CD1c-positive myeloid dendritic cell (primary cell): ENCODE results near the gene CSE1L.
"Not testable (repeated sequence)": the region's sequence is repeated elsewhere in the genome, so short reads cannot be mapped to it uniquely, and the experiment has no call there.

ENCODE experiments used
- DNase-seq: peaks from one replicate; pipeline ENCODE4 v3.0.0-alpha.2; 2016; ENCODE audit errors: extremely low spot score

The CSE1L gene

DNA sequence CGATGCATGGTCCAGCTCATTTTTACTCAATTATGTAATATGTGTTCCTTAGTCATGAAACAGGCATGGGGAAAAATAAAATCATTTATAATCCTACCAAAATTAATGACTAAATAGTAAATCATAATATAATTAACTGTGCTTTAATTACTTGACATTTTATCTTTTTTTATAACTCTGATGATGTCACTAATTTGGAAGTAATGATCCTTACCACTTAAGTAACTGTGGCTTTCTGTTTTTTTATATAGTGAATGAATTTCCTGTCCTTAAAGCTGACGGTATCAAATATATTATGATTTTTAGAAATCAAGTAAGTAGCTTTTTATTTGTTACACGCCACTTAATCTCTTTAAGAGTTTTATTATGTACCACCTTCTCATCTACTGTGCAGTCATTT is 32.2 kb downstream of the CSE1L start:
- DNase-seq = no peak

DNA sequence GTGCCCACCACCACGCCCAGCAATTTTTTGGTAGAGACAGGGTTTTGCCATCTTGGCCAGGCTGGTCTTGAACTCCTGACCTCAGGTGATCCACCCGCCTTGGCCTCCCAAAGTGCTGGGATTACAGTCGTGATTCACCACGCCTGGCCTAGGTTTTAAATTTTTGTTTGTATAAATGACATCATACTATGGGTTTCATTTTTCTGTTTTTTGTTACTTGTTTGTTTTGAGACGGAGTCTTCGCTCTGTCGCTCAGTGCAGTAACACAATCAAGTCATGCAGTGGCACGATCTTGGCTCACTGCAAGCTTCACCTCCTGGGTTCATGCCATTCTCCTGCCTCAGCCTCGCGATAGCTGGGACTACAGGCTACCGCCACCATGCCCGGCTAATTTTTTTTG is 36.2 kb downstream of the CSE1L start:
- DNase-seq = not testable (repeated sequence)

DNA sequence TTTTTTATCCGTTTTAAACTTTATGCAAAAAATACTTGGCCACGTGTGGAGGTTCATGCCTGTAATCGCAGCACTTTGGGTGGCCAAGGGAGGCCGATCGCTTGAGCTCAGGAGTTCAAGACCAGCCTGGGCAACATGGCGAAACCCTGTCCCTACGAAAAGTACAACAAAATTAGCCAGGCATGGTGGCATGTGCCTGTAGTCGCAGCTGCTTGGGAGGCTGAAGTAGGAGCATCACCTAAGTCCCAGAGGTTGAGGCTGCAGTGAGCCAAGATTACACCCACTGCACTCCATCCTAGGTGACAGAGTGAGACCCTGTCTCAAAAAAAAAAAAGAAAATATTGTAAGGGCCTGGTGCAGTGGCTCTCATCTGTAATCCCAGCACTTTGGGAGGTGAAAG is 45.0 kb downstream of the CSE1L start:
- no peak for DNase-seq

DNA sequence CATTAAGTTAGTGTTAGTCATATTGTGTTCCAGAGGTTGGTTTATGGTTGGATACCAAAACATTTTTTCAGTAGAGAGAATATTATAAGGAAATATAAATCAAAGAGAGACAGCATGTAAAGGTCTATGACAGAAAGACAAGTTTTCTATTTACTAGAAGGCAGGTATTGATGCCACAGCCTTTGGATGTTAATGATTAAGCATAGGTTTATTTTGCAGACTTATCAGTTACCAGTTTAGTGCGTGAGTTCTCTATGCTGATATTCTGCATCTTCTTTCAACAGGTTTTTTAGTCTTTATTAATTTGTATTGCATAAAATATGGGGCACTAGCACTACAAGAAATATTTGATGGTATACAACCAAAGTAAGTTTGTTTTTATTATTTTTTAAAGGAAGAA is 45.6 kb downstream of the CSE1L start:
- DNase-seq = no peak

DNA sequence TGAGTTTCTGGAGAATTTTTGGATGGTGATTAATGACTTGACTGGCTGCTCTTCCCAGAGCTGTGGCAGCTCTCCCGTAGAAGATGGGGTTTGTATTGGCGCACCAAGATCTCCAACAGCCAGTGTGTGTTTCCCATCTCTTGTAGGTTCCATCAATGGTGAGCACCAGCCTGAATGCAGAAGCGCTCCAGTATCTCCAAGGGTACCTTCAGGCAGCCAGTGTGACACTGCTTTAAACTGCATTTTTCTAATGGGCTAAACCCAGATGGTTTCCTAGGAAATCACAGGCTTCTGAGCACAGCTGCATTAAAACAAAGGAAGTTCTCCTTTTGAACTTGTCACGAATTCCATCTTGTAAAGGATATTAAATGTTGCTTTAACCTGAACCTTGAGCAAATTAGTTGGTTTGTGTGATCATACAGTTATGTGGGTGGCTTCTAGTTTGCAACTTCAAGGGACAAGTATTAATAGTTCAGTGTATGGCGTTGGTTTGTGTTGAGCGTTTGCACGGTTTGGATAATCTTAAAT is 50.2 kb downstream of the CSE1L start:
- no peak for DNase-seq

DNA sequence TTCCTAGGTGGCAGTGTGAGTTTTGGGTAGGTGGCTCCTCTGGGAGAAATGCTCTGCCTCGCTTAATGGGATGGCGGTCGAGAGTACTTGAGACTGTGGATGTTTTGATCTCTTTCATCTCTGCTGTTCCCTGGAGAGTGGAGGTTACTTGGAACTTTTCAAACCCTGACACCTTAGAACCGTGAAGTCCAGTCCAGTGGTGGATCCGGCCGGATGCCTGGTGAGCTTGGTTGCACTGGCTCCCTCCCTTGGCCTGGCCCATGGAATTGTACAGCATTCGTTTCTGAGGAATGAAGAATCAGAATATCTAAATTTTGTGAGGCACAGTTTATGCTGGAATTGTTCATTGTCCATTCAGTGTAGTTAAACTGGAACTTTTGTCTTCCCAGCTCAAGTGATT is 51.0 kb downstream of the CSE1L start:
- DNase-seq = no peak

DNA sequence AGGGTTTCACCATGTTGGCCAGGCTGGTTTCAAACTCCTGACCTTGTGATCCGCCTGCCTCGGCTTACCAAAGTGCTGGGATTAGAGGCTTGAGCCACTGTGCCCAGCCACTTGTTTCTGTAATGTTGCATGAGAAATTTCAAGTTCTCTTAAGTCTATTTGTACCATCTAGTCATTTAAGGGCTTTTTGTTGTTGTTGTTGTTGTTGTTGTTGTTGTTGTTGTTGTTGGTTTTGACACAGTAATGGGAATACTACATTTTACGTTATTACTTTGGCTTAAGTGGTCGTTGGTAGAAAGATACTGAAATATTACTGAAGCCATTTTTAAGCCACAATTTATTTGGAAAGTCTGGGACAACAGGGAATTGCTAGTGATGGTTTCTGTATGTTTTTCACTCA is 52.0 kb downstream of the CSE1L start:
- no peak for DNase-seq

DNA sequence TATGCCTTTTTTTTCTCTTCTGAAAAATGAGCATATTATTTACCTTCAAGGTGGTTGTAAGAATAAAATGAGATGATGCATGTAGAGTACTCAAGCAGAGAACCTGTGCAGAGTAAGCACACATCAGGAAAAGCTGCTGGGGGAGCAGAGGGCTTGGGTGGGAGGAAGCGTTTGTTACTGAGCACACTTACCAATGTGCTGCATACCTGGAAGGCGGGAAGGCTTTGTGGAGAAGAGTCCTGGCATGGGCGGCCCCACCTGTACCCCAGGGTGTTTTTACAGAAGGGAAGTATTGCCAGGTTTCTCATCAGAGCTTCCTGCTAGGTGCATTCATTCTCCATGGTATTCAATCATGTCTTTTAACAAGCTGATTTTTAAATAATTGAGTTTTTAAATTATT is 52.9 kb downstream of the CSE1L start:
- no peak for DNase-seq

DNA sequence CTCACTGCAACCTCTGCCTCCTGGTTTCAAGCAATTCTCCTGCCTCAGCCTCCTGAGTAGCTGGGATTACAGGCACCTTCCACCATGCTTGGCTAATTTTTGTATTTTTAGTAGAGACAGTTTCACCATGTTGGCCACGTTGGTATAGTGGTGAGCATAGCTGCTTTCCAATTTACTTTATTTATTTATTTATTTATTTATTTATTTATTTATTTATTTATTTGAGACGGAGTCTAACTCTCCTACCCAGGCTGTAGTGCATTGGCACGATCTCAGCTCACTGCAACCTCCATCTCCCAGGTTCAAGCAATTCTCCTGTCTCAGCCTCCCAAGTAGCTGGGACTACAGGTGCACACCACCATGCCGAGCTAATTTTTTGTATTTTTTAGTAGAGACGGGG is 54.2 kb downstream of the CSE1L start:
- not testable (repeated sequence) for DNase-seq

DNA sequence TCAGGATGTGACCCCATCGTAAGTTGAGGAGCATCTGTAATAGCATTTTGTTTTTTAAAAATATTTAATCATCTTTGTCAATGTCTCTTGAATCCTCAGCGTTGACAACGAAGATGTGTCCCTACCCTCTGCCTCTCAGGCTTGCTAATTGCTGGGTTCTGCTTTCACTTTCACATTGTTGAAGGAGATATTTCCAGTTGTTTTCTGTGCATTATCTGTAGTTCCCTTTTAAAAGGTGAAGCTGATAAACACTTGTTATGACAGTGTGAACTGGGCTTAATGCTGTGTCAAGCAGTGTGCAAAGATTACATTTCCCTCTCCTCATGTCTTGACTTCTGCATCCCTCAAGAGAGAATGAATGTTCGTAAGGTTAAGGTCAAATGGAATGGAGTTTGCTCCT is 54.9 kb downstream of the CSE1L start:
- DNase-seq = peak; percentile 25

DNA sequence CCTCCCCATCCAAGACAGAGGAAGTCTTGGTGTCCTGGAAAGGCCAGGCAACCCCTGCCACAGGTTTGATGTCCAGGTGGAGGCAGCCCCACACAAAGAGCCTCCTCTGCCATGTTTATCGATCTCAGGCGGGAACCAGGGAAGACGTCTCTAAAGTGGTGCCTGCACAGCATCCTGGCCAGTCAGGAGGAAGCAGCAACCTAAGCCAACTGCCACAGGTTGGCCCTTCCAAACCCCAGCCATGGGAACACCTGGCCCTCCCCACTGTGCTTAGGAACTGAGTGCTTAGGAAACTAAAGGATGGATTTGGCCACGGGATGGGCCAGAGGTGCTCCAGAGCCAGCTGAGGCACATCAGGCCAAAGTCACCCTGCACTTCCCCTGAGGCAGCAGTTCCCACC is 56.9 kb downstream of the CSE1L start:
- no peak for DNase-seq

DNA sequence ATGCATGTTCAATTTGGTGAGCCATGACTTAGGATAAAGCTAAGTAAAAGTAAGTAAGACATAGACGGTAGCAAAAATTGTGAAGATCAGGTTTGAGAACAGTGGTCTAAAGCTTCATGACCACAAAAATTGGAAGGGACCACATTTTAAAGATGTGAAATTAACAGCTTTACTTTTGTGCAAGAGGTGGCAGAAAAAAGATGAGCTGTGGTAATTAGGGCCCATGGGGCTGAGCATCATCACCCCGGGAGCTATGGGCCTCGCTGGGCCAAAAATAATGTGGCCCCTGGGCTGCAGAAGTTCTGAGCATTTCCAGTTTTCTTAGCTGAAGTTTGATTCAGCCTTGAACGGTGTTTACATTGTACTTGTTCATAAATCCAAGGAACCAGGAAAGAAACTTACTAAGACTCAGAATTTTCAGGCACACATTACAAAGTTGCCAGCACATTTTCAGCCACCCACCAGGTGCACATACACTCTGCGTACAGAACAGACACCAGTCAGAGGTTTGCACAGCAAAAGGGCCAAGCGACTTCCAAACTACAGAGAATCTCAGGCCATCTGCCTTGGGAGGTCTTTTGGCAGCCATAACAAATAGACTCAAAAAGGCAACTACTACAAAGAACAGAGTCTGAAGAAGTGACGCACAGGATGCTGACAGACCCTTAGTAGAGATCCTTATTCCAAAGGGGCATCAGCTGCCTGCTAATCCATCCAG is 57.7 kb downstream of the CSE1L start:
- no peak for DNase-seq

DNA sequence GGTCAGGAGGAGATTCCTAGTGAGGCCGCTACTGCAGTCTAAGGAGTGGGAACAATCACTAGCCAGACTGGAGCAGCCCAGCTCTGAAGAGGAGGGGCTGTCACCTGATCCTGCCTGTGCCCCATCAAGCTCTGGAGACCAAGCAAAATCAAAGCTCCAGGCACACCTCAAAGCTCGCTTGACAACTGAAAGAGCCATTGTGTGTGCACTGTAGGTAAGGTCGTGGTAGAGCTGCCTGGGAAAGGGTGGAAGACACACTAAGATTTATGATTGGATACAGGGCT is 58.2 kb downstream of the CSE1L start:
- DNase-seq = no peak

DNA sequence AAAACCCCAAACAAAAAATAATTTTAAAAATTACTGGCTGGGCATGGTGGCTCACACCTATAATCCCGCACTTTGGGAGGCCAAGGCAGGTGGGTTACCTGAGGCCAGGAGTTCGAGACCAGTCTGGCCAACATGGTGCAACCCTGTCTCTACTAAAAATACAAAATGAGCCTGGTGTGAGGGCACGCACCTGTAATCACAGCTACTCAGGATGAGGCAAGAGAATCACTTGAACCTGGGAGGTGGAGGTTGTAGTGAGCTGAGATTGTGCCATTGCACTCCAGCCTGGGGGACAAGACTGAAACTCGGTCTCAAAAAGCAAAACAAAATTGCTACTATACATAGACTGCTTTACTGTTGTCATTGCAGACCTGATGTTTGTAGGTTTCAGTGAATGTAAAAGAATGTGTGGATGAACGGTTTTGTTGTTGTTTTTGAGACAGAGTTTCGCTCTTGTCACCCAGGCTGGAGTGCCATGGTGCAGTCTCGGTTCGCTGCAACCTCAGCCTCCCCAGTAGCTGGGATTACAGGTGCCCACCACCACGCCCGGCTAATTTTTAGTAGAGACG is 59.0 kb downstream of the CSE1L start:
- DNase-seq = not testable (repeated sequence)

DNA sequence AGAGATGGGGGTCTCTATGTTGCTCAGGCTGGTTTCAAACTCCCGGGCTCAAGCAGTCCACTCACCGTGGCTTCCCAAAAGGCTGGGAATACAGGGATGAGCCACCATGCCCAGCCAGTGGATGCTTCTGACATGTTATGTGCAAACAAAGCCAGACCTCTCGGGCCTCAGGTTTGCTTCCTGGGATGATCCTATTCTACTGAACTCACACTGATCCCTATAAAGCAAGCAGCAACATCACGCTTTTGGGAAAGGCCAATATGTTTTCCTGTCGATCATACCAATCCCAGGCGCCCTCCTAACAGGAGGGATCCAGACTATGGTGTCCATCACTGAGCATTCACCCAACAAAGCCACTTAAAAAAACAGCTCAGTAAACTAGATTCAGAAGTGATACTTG is 60.2 kb downstream of the CSE1L start:
- DNase-seq = no peak

DNA sequence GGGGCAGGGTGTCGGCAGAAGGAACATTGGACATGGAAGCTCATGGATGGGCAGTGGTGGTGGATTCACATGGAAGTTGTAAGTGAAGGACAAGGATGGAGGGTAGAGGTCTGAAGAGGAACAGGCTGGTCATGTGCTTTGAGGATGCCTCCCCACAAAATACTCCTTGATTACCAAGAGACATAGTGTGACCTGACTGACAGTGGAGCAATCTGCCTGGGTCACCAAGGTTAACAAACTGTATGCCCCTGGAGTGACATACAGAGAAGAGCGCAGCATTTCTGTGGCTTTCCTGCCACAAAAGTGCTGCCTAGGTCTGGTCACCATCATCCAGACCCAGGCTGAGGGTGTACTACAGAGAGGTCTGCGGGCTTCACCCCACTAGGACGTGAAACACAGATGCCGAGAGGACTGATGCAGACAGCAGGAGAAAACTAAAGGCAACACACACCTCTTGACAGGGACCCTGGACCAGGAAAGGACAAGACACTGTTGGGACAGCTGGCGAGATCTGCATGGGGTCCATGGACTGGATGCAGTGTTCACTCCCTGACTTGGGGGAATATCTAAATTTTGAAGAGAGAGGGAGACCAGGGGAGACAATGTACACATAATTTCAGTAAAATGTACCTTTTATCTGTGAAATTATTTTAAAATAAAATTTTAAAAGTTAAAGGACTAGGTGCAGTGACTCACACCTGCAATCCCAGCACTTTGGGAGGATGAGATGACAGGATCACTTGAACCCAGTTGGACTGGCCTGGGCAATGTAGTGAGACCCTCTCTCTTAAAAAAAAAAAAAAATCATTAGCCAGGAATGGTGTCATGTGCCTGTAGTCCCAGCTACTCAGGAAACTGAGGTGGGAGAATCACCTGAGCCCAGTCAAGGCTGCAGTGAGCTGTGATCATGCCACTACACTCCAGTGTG is 64.9 kb downstream of the CSE1L start:
- DNase-seq = no peak

DNA sequence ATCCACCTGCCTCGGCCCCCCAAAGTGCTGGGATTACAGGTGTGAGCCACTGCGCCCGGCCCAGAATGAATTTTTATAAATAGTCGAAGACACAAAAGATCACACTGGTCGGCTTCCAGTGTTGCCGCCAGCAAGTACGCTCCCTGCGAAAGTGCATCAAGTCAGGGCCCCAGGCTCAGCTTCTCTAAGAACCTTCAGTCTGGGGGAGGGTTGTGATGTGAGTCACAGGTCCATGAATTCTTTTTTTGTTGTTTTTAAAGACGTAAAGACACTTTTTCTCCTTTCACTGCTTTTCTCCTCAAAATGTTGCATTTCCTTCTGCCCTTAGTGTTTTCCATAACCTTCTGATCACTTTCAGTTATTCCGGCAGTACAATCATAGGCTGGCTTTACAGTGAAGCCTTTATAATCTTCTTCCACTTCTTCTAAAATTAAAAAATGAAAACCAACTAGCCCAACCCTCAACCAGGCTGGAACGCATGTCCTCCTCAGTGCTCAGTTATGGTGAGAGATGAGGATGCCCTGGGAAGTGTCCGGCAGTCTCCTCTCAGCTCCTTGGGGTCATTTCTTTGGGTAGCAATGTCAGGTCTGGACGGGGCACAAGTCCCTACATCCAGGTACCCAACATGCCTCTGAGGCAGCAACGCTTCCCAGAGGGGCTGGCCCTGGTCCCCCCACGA is 66.6 kb downstream of the CSE1L start:
- no peak for DNase-seq

DNA sequence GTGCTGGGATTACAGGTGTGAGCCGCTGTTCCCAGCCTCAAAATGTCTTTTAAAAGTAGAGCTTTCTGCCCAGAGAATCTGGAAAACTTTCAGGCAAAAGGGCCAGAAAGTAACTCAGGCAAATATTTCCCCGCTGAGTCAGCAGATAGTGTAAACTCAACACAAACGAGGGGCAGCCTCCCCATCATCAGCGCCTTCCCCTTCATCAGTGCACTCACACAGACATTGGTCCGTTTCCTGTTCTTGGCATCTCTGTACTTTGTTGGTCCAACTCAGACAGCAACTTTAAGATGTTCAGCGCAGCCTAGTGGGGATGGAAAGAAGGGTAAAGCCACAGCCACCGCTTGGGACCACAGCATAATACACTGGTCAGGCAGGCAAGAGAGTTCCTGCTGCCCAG is 69.5 kb downstream of the CSE1L start:
- no peak for DNase-seq

DNA sequence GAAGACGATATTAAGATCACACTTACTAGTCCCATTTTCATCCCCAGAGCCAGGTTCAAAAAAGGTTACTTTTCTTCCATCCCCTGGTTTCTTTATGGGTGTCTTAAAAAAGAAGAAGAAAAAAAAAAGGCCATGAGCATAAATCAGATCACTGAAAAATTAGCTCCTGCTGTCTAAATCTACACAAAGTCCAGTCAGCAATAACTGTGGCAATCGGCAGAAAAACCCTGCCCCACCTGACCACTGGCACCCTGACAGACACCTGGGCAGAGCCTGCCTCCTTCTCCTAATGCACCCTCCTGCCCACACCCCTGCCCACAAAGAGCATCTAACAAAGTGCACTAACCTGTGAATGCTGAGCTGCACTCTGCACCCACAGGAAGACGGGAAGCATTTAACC is 72.2 kb downstream of the CSE1L start:
- no peak for DNase-seq

DNA sequence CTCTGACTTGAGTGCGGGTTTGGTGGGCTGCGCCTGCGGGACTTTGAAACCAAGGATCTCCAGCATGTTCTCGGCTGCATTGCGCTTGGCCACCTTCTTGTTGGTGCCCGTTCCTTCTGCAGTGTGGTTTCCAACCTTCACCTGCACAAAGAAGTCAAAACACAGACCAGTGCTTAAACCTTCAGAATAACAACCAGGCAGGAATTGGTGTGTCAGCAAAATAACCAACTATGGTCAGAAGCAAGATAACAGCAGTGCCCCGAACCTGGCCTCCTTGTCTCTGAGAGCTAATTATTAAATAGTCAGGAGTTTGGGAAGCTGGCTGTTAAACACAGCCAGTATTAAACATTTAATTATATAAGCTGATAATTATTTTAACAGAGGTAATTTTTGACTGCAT is 73.9 kb downstream of the CSE1L start:
- DNase-seq = no peak

DNA sequence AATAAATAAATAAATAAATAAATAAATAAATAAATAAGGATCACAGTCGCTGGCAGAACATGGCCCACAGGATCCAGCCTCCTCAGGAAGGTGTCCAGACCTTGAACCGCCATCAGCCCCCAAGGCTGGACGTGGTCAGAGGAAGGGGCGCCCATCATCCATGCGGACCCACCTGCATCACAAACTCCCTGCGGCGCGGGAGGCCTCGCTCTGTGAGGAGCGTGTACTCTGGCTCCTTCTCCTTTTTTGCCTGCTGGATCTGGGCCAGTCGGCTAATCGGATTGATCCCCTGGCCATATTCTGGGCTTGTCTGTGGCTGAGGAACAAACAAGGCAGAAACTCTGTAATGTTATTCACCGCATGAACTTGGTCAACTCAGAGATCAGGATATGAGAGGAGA is 76.8 kb downstream of the CSE1L start:
- DNase-seq = no peak

DNA sequence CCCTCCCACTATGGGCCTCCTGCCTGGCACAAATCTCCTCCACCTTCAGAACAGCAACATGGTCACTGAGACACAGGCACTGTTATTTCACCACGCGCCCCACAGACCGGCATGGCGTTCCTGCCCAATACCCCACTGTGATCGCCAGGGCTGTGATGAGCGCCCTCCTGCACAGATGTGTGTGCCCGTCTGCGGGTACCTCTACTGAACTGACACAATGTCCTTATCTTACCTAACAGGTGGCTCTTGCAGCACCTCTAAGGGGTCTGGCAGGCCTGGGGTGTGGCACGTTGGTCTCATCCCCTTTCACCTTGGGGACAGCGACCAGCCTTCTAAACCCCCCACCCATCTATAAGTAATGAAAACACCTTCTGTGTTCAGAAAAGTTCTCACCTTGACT is 77.9 kb downstream of the CSE1L start:
- no peak for DNase-seq
